Hepatocyte (in vitro differentiated cells): ENCODE results near the gene MCM5.

Source experiments
- CTCF ChIP-seq: fragments of 200-600 bp; sonication (generic); IDR thresholded peaks from 2 replicates; pipeline ENCODE4 v1.5.1; 2016; ENCODE audit warnings: antibody characterized with exemption, mild to moderate bottlenecking; ENCODE audit not compliant: poor library complexity
- EZH2phosphoT487 ChIP-seq: fragments of 200-600 bp; sonication (generic); IDR thresholded peaks from one replicate; pipeline ENCODE4 v1.6.1; 2018; ENCODE audit warnings: antibody characterized with exemption, mild to moderate bottlenecking, low read depth, moderate library complexity; ENCODE audit not compliant: unreplicated experiment, severe bottlenecking

- TF ChIP-seq CTCF: no peak
- no peak for TF ChIP-seq EZH2phosphoT487
Observed at GRCh38 chr22:35456757-35457156, 56.8 kb downstream of the MCM5 start.
